Globus pallidus (tissue), 1 donor: ENCODE results near the gene MIB1.
"Not testable (repeated sequence)": the region's sequence is repeated elsewhere in the genome, so short reads cannot be mapped to it uniquely, and the experiment has no call there.

Experiments used
- DNase-seq: peaks from one replicate; pipeline ENCODE4 v3.0.0-alpha.2; 2015; ENCODE audit warnings: low spot score

MIB1 gene

DNA sequence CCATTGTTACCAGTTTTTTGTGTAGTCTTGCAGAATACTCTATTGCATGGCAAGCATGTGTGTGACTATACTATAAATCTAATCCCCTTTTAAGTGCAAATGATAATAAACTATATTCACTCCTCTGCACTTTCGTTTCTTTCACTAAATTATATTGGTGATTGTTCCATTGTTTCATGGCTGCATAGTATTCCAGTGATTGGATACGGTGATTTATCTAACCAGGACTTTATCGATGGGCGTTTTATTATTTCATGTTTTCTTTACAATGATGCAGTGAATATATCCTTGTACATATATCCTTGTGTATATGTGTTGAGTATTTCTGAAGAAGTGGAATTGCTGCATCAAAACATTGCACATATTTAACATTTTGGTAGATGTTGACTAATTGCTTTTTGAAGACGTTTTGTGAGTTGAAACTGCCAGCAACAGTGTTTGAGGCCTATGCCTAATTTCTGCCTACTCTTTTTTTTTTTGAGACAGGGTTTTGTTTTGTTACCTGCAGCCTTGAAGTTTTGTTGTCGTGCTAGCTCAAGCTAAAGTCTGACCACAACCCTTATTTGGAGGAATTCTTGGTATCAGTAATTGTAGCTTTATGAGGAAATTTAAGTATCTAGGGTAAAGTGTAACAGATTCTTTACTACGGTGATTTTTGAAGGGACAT, 2.7 kb downstream of the MIB1 start:
- no peak for DNase-seq

DNA sequence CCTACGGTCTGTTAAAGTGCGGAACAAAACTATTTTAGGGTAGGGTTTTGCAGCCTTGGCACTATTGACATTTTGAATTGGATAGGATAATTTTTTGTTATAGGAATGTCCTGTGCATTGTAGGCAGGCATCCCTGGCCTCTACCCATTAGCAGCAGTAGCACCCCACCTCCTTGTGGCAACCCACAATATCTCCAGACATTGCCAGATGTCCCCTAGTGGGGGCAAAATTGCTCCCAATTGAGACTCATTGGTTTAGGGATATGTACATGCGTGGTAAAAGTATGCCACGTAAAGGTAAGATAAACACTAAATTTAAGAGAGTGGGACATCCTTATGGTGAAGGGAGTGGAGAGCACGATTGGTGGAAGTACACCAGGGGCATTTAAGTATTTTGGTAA, 4.6 kb downstream of the MIB1 start:
- no peak for DNase-seq

DNA sequence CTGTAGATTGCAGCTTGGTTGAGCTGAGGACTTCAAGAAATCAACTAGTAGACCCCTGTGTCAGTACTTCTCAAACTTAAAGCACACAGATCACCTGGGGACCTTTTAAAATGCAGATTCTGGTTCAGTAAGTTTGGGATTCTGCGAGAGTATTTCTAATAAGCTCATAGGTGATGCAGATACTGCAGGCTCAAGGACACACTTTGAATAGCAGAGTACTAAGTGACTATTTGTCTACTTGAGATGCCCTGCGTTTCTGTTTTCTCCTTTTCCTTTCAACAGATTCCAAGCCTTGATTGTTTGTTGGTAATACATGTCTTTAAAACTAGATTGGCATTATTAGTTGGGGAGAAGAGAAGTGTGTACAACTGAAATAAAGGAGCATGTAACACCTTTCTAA, 6.7 kb downstream of the MIB1 start:
- DNase-seq = no peak

DNA sequence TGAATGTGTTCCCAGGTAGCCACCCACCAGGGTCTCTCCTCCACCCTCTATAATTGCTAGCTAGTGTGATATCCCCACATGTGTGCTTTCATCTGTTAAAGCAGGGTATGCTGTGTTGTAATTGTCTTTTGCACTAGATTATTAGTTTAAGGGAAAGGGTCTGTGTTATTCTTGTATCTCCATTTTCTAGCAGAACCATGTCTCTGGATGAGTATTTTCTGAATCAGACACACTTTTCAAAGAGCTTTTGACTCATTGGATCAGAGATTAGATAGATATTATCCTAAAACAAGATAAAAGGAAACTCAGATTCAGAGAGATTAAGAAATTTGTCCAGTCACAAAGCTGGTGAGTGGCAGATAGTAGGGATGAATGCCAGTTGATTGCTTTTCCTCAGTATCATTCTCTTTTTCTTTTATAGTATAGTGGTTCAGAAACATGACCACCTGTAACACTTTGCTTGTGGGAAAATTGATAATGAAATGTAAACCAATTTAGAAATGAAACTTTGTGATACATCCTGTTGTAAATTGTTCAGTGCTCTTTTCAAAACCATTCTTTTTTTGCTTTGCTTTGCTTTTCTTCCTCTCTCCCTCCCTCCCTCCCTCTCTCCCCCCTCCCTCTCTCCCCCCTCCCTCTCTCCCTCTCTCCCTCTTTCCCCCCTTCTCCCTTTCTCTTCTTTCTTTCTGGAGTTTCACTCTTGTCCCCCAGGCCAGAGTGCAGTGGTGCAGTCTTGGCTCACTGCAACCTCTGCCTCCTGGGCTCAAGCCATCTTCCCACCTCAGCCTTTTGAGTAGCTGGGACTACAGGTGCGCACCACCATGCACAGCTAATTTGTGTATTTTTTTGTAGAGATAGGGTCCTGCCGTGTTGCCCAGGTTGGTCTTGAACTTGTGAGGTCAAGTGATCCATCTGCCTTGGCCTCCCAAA, 7.4 kb downstream of the MIB1 start:
- DNase-seq = no peak

DNA sequence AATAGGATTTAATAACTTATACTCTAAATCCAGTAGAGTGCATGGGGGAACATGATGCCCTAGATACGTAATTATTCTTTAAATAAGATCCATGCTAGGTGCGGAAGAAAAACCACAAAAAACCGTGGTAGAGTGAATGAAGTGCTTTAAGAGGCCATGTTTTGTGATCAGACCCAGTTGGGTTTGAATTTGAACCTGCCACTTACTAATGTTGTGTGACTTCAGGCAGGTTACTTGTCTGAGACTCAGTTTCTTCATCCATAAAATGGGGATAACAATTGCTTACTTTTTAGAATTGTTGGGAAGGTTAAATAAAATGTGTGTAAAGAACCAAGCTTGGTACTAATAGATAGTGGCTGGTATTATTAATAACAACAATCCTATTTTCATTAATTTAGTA, 17.2 kb downstream of the MIB1 start:
- DNase-seq = no peak

DNA sequence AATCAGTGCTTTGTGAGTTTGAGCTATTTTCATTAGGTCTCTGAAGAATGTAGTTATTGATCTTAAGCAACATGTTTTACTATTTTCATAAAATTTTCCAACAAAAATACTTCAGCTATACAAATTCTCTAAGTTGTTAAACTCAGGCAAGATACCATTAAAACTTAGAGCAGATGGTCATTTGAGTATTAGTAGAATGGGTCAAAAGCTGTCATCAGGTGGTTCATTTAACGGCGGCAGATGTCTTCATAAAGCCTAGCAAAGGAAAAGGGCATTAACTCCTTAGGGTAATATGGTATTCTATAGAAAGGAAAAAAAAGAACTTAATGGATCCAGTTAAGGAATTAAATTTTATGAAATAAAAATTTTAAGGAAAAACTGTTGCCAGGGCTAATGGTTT, 19.2 kb downstream of the MIB1 start:
- DNase-seq = no peak

DNA sequence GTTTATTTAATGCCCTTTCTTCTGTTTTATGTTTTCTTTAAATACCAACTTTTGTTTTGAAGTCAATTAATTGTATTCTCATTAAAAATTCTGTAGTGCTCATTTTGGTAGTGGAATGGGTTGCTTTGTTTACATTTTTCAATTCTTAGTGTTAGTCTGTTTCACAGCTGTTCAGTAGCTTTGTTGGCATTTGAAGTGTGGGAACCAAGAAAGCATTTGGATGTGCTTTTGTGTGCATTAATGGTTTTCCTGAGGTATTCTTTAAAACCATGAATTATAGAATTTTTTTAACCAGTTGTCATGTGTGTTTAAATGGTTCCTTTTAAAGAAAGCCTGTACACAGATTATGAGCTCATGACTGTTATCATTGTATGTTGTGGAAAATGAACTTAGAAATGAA, 19.7 kb downstream of the MIB1 start:
- DNase-seq = no peak

DNA sequence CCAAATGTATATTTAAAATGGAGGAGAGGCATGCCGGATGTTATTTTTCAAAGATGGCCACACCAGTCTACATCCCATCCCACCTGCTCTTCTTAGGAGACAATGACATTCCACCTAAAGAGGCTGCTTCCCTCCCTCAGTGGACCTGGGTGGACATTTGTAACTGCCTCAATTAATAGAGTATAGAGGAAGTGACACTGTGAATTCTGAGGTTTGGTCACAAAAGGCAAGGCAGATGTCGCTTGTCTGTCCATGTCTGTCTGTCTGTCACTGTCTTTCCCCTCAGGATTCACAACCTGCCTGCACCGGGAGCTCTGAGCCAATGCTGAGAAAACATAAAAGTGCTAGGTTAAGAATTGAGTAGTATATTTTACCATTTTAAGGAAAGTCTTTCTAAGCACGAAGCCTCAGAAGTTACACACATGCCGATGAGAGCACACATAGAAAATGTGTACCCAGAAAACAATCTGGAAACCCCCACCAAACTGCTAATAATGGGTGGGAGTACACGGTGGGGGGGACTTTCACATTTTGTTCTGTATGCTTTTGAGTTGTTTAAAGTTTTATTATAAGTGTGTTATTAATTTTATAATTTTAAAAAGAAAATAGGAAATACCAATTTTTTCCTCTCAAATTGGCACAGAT, 21.0 kb downstream of the MIB1 start:
- no peak for DNase-seq

DNA sequence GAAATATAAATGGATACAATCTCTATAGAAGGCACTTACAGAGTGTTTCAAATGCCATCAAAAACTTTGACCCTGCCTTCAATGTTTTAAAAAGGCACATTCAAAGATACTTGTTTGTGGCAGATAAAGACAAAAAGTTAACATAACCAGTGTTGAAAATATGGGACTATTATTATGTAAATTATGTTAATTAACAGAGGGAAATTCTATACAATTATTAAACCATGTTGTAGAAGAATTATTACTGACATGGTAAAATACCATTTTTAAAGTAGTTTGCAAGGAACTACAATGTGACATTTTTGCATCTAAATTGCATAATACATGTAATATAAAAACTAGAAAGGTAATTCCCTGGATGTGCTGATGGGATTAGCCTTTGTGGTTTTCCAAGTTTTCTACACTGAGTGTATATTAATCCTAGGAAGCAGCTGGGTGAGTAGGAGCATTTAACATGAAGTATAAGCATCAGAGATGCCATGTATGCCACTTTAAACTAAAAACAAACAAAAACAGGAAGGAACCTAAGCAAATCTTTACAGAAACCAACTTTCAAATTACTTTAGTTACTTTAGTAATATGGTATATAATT, 21.7 kb downstream of the MIB1 start:
- DNase-seq = no peak

DNA sequence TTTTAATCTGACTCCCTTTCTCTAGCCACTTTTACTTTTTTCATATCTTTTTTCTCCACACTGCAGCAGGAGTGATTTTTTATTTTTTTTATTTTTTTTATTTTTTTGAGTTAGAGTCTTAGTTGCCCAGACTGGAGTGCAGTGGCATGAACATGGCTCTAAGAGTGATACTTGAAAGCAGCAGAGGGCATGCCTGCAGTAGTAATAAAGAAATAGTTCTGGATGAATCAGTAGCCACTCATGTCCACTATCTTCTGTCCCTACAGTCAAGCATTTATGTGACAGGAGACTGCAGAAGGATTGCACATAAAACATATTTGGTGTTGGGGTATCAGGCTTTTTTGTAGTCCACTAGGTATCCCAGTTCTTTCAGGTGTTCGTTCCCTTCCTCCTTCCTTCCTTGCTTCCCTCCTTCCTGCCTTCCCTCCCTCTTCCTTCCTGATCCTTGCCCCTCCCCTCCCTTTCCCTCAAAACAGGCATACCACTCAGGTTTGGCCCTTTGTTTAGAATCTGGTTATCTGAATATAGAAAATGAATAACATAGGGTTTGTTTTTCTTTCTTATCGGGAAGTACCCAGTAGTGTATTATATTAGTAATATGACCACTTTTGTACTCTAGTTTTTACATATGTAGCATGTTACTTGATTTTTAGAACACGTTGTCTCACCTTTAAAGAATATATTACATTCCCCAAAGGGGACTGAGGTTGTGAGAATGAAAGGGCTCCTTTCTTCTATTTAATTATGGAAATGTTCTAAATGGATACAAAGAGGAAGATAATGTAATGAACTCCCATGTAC, 23.5 kb downstream of the MIB1 start:
- no peak for DNase-seq

DNA sequence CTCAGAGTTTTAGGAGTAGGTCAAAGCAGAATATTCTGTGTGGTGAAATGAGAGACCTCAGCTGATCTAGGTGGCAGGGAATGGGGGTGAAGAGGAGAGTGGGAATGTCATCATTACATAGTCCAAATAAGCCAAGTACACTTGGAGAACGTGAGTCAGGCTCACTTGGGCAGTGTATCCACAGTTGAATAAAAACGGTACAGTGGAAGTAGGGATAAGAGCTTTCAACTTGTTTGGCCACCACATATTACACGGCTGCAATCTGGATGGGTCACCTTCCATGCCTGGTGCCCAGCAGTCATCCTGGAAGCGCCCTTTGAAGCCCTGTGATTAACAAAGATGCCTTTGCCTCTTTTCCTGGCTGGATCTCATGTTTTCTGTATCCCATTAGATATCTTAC, 28.6 kb downstream of the MIB1 start:
- no peak for DNase-seq

DNA sequence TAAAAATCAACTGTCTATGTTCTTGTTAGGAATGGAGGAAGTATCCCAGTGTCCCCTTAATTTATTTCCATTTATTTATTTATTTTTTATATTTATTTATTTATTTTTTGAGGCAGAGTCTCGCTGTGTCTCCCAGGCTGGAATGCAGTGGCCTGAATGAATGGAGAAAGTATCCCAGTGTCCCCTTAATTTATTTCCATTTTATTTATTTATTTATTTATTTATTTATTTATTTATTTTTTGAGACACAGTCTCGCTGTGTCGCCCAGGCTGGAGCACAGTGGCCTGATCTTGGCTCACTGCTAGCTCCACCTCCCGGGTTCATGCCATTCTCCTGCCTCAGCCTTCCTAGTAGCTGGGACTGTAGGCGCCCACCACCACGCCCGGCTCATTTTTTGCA, 34.1 kb downstream of the MIB1 start:
- DNase-seq = no peak

DNA sequence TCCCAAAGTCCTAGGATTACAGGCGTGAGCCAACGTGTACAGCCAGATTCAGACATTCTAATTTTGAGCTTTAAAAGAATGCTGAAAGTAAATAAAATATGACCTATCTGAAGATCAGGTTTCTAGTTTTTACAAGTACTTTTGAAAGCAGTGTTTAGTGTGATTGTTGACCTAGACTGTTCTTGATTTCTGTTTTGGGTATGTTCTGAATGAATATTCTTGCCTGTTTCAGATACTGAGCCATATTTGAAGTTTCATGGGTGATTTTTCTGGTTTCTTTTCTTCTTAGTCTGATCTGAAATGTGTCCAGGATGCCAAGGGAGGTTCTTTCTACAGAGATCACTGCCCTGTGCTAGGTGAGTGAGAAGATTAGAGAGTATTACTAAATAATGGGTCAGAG, 37.2 kb downstream of the MIB1 start:
- no peak for DNase-seq

DNA sequence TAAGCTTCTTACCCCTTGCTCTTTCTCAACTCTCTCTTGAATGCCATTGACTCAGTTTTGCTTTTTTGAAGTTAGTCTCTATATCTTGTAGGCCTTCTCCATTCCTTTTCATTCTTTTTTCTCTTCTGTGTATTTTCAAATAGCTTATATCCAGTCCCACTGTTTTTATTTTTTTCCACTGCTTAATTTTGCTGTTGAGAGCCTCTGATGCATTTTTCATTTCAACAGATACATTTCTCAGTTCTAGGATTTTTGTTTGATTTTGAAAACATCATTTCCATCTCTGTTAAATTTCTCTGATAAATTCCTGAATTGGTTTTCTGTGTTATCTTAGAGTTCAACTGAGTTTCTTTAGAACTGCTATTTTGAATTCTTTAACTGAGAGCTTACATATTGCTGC, 45.9 kb downstream of the MIB1 start:
- DNase-seq = no peak

DNA sequence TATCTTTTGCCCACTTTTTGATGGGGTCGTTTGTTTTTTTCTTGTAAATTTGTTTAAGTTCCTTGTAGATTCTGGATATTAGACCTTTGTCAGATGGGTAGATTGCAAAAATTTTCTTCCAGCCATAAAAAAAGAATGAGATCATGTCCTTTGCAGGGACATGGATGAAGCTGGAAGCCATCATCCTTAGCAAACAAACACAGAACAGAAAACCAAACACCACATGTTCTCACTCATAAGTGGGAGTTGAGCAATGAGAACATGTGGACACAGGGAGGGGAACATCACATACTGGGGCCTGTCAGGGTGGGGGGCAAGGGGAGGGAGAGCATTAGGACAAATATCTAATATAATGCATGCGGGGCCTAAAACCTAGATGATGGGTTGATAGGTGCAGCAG, 55.5 kb downstream of the MIB1 start:
- not testable (repeated sequence) for DNase-seq

DNA sequence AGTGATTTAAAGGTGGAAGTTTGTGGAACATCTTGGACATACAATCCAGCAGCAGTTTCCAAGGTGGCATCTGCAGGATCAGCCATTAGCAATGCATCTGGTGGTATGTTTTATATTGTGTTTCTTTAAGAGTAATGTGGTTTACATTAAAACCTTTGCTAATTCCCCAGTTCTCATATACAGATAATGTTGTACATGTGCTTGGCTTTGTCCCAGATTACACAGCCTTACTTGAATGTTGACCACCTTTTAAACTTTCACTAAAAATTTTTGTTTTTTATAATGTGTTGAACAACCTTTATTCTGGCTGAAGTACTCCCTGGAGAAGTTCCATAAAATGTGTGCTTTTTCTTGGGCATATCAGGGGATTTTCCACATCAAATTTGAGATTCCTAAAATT, 57.5 kb downstream of the MIB1 start:
- no peak for DNase-seq

DNA sequence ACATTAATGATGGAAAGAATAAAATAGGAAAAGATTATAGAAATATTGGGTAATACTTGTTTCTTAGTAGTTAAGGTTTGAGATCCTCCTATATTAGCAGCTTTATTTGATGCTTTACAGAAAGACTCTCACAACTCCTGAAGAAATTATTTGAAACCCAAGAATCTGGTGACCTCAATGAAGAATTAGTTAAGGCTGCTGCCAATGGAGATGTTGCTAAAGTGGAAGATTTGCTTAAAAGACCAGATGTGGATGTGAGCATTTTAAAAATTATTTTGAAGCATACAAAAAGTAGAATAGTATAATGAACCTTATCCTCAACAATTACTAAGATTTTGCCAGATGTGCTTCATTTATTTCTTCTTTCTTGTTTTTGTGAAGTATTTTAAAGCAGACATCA, 59.1 kb downstream of the MIB1 start:
- no peak for DNase-seq

DNA sequence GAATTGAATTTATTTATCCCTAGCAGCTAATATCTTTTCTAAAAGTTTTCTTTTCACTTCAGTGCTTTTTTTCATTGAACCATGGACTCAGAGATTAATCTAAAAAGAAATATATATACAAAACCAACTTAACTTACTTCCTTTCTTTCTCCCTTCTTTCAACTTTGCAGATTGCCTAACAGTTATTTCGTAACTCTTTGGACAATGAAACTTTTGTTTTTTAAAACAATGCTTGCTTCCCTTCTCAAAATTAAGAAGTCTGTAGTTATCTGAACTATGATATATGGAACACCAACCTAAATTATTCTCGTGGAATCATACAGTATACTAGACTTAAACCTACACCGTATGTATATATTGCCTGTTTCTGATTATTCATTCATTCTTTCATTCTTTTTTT, 62.9 kb downstream of the MIB1 start:
- DNase-seq = no peak

DNA sequence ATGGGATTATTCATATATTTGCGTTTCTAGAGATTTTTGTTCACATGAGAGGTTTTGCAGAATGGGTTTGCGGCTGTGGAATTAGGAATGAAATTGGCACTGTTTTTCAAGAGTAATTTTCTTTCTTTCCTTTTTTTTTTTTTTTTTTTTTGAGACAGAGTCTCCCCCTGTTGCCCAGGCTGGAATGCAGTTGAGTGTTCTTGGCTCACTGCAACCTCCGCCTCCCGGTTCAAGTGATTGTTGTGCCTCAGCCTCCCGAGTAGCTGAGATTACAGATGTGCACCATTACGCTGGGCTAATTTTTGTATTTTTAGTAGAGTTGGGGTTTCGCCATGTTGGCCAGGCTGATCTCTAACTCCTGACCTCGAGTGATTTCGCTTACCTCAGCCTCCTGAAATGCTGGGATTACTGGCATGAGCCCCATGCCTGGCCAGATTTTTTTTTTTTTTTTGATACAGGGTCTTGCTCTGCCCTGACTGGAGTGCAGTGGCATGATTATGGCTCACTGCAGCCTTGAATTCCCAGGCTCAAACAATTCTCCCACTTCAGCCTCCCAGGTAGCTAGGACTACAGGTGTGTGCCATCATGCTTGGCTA, 65.3 kb downstream of the MIB1 start:
- no peak for DNase-seq

DNA sequence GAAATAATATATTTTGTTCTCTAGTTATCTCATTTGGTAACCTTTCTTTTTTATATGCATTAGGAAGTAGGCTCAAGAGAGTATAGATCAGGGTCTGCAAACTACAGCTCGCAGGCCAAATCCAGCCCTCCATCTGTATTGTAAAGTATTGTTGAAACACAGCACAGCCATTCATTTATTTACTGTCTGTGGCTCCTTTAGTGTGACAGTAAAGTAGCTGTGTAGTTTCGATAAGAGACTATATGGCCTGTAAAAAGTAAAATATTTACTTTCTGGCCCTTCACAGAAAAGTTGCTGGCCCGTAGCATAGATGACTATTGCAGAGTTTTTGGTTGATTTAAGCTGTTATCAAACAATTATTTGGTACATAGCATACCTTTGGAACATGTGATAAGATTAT, 67.6 kb downstream of the MIB1 start:
- DNase-seq = no peak

DNA sequence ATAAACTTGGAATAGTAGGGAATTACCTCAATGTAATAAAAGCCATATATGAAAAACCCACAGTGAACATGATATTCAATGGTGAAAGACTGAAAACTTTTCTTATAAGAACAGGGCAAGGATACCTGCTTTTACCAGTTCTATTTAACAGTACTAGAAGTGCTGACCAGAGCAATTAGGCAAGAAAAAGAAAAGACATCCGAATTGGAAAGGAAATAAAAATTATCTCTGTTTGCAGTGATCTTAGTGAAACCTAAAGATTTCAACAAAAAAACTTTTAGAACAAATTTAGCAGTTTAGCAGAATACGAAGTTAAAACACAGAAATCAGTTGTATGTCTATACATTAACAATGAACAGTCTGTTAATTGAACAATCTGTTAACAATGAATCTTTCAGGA, 69.1 kb downstream of the MIB1 start:
- no peak for DNase-seq

DNA sequence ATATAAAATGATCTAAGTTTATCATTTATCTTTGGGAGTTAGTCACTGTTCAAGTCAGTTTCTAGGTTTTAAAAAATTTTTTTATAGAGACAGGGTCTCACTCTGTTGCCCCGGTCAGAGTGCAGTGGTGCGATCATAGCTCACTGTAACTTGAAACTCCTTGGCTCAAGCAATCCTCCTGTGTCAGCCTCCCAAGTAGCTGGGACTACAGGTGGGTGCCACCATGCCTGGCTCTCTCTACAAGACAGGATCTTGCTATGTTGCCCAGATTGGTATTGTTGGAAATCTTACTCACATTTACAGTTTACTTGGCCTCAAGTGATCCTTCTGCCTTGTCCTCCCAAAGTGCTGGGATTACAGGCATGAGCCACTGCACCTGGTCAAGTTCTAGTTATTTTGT, 74.5 kb downstream of the MIB1 start:
- no peak for DNase-seq
